ENCODE results near the gene NNT.

DNA sequence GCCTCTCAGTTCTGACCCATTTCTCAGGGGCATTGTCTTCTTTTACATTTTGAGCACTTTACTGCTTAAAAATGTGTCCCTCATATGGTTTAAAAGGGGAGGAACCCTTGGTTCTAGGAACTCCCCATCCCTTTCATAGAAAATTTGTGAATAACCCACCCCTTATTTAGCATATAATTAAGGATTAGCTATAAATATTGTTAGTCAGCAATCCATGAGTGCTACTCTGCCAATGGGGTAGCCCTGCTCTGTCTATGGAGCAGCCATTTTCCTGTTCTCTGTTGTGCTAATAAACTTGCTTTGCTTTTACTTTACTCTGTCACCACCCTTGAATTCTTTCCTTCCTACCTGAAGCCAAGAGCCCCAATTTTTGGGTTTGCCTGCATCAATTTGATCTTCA is 12.3 kb upstream of the NNT start:
- TF ChIP-seq, protein P1, sequence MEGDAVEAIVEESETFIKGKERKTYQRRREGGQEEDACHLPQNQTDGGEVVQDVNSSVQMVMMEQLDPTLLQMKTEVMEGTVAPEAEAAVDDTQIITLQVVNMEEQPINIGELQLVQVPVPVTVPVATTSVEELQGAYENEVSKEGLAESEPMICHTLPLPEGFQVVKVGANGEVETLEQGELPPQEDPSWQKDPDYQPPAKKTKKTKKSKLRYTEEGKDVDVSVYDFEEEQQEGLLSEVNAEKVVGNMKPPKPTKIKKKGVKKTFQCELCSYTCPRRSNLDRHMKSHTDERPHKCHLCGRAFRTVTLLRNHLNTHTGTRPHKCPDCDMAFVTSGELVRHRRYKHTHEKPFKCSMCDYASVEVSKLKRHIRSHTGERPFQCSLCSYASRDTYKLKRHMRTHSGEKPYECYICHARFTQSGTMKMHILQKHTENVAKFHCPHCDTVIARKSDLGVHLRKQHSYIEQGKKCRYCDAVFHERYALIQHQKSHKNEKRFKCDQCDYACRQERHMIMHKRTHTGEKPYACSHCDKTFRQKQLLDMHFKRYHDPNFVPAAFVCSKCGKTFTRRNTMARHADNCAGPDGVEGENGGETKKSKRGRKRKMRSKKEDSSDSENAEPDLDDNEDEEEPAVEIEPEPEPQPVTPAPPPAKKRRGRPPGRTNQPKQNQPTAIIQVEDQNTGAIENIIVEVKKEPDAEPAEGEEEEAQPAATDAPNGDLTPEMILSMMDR (conservative IDR thresholded peaks at IDR 0.05 in 1 of 2, IDR thresholded peaks at IDR 0.05 in 1 of 2; ENCODE audit: extremely low read depth in 1 of 2, insufficient read depth in 1 of 2, low read depth in 1 of 2, low read length in 2 of 2), result no peak
- no peak for TF ChIP-seq EZH2 (IDR thresholded peaks at IDR 0.05; ENCODE audit: borderline replicate concordance, low read length)

Data from mammary epithelial cell (primary cell).